ENCODE data around the gene SMYD3. TPM values are rescaled to one million over a fixed set of nuclear protein-coding genes. Genes with fewer than 3 reads are reported as not detected.

SMYD3 gene
- total RNA-seq, 1 experiment from 2014 or later, result 17.4 TPM

- intact Hi-C loops (cut with micrococcal nuclease; ENCODE audit: unreplicated experiment) (no loop called here), in situ Hi-C loops (cut with HindIII; ENCODE audit: low pct_unique_long_range_greater_than_20kb, low sequenced_read_pairs) (no loop called here)
- H3K4me1 ChIP-seq (ENCODE audit: control insufficient read depth, insufficient read depth, low read length), result no peaks in the 10 kb centered on the region
- no peaks in the 10 kb centered on the region for H3K9me3 ChIP-seq (ENCODE audit: control insufficient read depth, insufficient read depth, low read depth, low read length)
- ATAC-seq (no peak), DNase-seq (ENCODE audit: low read depth, low spot score) (no peak)
- no peak overlapping the region for H3K27ac ChIP-seq (ENCODE audit: low read length)
- POLR2A ChIA-PET, result no interaction called here
- H3K36me3 ChIP-seq (ENCODE audit: control insufficient read depth, insufficient read depth, low read length), result no peaks in the 10 kb centered on the region
- no peak for TF ChIP-seq CTCF (IDR thresholded peaks at IDR 0.05)
- TF ChIP-seq, protein P1, sequence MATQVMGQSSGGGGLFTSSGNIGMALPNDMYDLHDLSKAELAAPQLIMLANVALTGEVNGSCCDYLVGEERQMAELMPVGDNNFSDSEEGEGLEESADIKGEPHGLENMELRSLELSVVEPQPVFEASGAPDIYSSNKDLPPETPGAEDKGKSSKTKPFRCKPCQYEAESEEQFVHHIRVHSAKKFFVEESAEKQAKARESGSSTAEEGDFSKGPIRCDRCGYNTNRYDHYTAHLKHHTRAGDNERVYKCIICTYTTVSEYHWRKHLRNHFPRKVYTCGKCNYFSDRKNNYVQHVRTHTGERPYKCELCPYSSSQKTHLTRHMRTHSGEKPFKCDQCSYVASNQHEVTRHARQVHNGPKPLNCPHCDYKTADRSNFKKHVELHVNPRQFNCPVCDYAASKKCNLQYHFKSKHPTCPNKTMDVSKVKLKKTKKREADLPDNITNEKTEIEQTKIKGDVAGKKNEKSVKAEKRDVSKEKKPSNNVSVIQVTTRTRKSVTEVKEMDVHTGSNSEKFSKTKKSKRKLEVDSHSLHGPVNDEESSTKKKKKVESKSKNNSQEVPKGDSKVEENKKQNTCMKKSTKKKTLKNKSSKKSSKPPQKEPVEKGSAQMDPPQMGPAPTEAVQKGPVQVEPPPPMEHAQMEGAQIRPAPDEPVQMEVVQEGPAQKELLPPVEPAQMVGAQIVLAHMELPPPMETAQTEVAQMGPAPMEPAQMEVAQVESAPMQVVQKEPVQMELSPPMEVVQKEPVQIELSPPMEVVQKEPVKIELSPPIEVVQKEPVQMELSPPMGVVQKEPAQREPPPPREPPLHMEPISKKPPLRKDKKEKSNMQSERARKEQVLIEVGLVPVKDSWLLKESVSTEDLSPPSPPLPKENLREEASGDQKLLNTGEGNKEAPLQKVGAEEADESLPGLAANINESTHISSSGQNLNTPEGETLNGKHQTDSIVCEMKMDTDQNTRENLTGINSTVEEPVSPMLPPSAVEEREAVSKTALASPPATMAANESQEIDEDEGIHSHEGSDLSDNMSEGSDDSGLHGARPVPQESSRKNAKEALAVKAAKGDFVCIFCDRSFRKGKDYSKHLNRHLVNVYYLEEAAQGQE (IDR thresholded peaks at IDR 0.05; ENCODE audit: insufficient read depth in 1 of 2, low read depth in 2 of 2, low read length in 1 of 2), result no peak
- TF ChIP-seq TCF7L2 (IDR thresholded peaks at IDR 0.05; ENCODE audit: low read depth, low read length), result no peak
- TF ChIP-seq POLR2AphosphoS5 (IDR thresholded peaks at IDR 0.05; ENCODE audit: low read depth, low read length), result no peak
- TF ChIP-seq SIN3A (IDR thresholded peaks at IDR 0.05; ENCODE audit: borderline replicate concordance, insufficient read depth, low read depth, low read length), result no peak
- CTCF ChIA-PET, result no interaction called here
- no peak overlapping the region for H3K4me3 ChIP-seq (ENCODE audit: low read depth in 2 of 2, low read length in 2 of 2)
- BruUV-seq (replicated peaks), result no TSS peak
- no peaks in the 10 kb centered on the region for H3K27me3 ChIP-seq (ENCODE audit: control insufficient read depth, insufficient read depth, low read length)
Observed at GRCh38 chr1:245961137-245961540, 545.9 kb downstream of the SMYD3 start.

DNA sequence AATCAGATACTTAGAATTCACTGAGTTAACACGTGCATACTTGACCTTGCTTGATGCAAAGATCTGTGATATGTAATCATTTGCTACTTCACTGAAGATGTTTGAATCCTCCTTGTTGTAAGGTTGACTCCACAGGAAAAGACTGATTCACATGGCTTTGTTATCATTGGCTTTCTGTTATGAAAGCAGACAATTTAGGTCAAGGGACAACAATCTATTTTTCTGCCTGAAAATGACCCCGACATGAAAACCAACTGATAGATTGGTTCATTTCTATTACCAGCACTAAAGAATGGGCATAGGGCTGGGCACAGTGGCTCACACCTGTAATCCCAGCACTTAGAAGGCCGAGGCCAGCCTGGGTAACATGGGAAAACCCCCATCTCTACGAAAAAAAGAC lies 546.9 kb downstream of the SMYD3 start:
- Histone ChIP-seq H3K27me3 (ENCODE audit: control insufficient read depth, insufficient read depth, low read length) (no peaks in the 10 kb centered on the region), H3K4me3 (ENCODE audit: low read depth in 2 of 2, low read length in 2 of 2) (no peak overlapping the region), H3K9me3 (ENCODE audit: control insufficient read depth, insufficient read depth, low read depth, low read length) (no peaks in the 10 kb centered on the region), H3K27ac (ENCODE audit: low read length) (no peak overlapping the region), H3K36me3 (ENCODE audit: control insufficient read depth, insufficient read depth, low read length) (no peaks in the 10 kb centered on the region), H3K4me1 (ENCODE audit: control insufficient read depth, insufficient read depth, low read length) (no peaks in the 10 kb centered on the region)
- ATAC-seq (no peak), DNase-seq (ENCODE audit: low read depth, low spot score) (no peak)
- in situ Hi-C loops (cut with HindIII; ENCODE audit: low pct_unique_long_range_greater_than_20kb, low sequenced_read_pairs) (no loop called here), intact Hi-C loops (cut with micrococcal nuclease; ENCODE audit: unreplicated experiment) (no loop called here)
- CTCF ChIA-PET, result no interaction called here
- POLR2A ChIA-PET, result no interaction called here
- no TSS peak for BruUV-seq (replicated peaks)
- TF ChIP-seq TCF7L2 (IDR thresholded peaks at IDR 0.05; ENCODE audit: low read depth, low read length) (no peak), POLR2AphosphoS5 (IDR thresholded peaks at IDR 0.05; ENCODE audit: low read depth, low read length) (no peak), CTCF (IDR thresholded peaks at IDR 0.05) (no peak)
- TF ChIP-seq, protein P1 (IDR thresholded peaks at IDR 0.05; ENCODE audit: insufficient read depth in 1 of 2, low read depth in 2 of 2, low read length in 1 of 2), result no peak

Data from Panc1 (cell line).